ENCODE data around the gene GPR75.
"Not testable (repeated sequence)": the region's sequence is repeated elsewhere in the genome, so short reads cannot be mapped to it uniquely, and the experiment has no call there.

Gene GPR75

DNA sequence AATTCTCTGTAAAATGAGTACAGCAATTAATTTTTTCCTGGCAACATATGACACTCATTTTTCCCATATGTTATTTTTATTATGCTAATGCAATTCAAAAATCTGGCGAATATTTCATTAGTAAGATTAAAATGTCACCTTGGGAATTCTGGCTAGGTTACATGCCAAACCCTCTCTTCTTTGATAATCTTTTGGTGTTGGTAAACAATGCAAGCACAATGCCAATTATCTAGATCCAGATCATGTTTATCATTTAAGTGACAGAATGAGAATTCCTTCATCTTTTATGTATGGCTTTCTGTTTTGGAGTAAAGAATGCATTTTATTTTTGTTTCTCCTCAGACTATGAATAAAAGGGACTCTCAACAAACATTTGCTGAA lies 33.7 kb downstream of the GPR75 start:
- Histone ChIP-seq H3K36me3 (ENCODE audit: control insufficient read depth, insufficient read depth, low read length) (no peaks in the 10 kb centered on the region), H3K79me1 (ENCODE audit: low read length) (no peaks in the 10 kb centered on the region), H2BK5ac (ENCODE audit: low read length) (no peak overlapping the region), H3K27me3 (ENCODE audit: insufficient read depth, low read length, poor library complexity) (no peaks in the 10 kb centered on the region), H3K4me3 (ENCODE audit: low read length) (no peak overlapping the region), H3K79me2 (ENCODE audit: control insufficient read depth, insufficient read depth, low read length) (no peaks in the 10 kb centered on the region), H3K18ac (ENCODE audit: low read length) (no peak overlapping the region), H3K9ac (ENCODE audit: low read length) (no peak overlapping the region), H3K23ac (ENCODE audit: low read length) (no peak overlapping the region), H3K56ac (ENCODE audit: low read length) (no peak overlapping the region), H3K4ac (ENCODE audit: low read depth, low read length) (no peak overlapping the region), H2AK5ac (ENCODE audit: low read length) (no peak overlapping the region), H2BK15ac (replicated peaks; ENCODE audit: low read depth) (no peak overlapping the region), H4K8ac (ENCODE audit: low read depth, low read length) (no peak overlapping the region), H4K5ac (ENCODE audit: low read length) (no peak overlapping the region), H3K27ac (ENCODE audit: low read depth, low read length) (no peak overlapping the region), H3K4me2 (ENCODE audit: low read length) (no peak overlapping the region), H2BK120ac (ENCODE audit: low read depth, low read length) (no peak overlapping the region), H3K4me1 (ENCODE audit: control insufficient read depth, low read depth, low read length) (no peaks in the 10 kb centered on the region)
- WGBS (ENCODE audit: extremely low coverage, insufficient coverage, low lambda C conversion rate), result no CpG with 5 or more reads among the region's 1 CpG
- no peak for DNase-seq

DNA sequence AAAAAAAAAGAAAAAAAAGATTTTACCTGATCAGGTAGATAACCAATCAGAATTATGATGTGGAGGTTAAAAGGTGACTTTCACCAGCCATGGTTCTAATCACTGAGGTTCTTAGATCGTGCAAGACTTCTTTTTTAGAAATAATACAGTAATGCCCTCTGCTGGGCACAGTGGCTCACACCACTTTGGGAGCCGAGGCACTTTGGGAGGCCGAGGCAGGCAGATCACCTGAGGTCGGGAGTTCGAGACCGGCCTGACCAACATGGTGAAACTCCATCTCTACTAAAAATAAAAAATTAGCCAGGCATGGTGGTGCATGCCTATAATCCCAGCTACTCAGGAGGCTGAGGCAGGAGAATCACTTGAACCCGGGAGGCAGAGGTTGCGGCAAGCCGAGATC lies 36.1 kb downstream of the GPR75 start:
- H3K18ac ChIP-seq (ENCODE audit: low read length); H2BK120ac ChIP-seq (ENCODE audit: low read depth, low read length); H3K23ac ChIP-seq (ENCODE audit: low read length); H3K4me1 ChIP-seq (ENCODE audit: control insufficient read depth, low read depth, low read length); H3K79me1 ChIP-seq (ENCODE audit: low read length); H3K27ac ChIP-seq (ENCODE audit: low read depth, low read length); H3K56ac ChIP-seq (ENCODE audit: low read length); H2BK15ac ChIP-seq (replicated peaks; ENCODE audit: low read depth); H3K9ac ChIP-seq (ENCODE audit: low read length); H4K8ac ChIP-seq (ENCODE audit: low read depth, low read length); H2BK5ac ChIP-seq (ENCODE audit: low read length); H3K79me2 ChIP-seq (ENCODE audit: control insufficient read depth, insufficient read depth, low read length); H3K27me3 ChIP-seq (ENCODE audit: insufficient read depth, low read length, poor library complexity); H3K4me3 ChIP-seq (ENCODE audit: low read length); H3K36me3 ChIP-seq (ENCODE audit: control insufficient read depth, insufficient read depth, low read length); H3K4me2 ChIP-seq (ENCODE audit: low read length); H3K4ac ChIP-seq (ENCODE audit: low read depth, low read length); H2AK5ac ChIP-seq (ENCODE audit: low read length); H4K5ac ChIP-seq (ENCODE audit: low read length): not testable (repeated sequence)
- WGBS (ENCODE audit: extremely low coverage, insufficient coverage, low lambda C conversion rate), result no CpG with 5 or more reads among the region's 9 CpGs
- peak; percentile 41 for DNase-seq

DNA sequence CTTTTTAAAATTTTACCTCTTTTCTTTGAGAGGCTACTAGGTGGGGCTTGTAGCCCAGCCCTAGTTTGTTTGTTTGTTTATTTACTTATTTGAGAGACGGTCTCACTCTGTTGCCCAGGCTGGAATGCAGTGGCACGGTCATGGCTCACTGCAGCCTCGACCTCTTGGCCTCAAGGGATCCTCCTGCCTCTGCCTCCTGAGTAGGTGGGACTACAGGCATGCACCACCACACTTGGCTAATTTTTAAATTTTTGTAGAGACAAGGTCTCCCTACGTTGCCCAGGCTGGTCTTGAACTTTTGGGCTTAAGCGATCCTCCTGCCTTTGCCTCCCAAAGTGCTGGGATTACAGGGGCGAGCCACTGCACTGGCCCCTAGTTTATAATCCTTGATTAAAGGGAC lies 38.0 kb downstream of the GPR75 start:
- no peak overlapping the region for H2AK5ac ChIP-seq (ENCODE audit: low read length)
- no peak overlapping the region for H2BK5ac ChIP-seq (ENCODE audit: low read length)
- WGBS (ENCODE audit: extremely low coverage, insufficient coverage, low lambda C conversion rate), result no CpG with 5 or more reads among the region's 6 CpGs
- no peak overlapping the region for H2BK120ac ChIP-seq (ENCODE audit: low read depth, low read length)
- H3K79me2 ChIP-seq (ENCODE audit: control insufficient read depth, insufficient read depth, low read length), result no peaks in the 10 kb centered on the region
- H3K4me1 ChIP-seq (ENCODE audit: control insufficient read depth, low read depth, low read length), result no peaks in the 10 kb centered on the region
- H3K4ac ChIP-seq (ENCODE audit: low read depth, low read length), result no peak overlapping the region
- H3K56ac ChIP-seq (ENCODE audit: low read length), result no peak overlapping the region
- H3K27ac ChIP-seq (ENCODE audit: low read depth, low read length), result no peak overlapping the region
- H3K18ac ChIP-seq (ENCODE audit: low read length), result no peak overlapping the region
- H3K27me3 ChIP-seq (ENCODE audit: insufficient read depth, low read length, poor library complexity), result no peaks in the 10 kb centered on the region
- H4K8ac ChIP-seq (ENCODE audit: low read depth, low read length), result no peak overlapping the region
- no peak overlapping the region for H4K5ac ChIP-seq (ENCODE audit: low read length)
- H3K9ac ChIP-seq (ENCODE audit: low read length), result no peak overlapping the region
- no peak overlapping the region for H3K23ac ChIP-seq (ENCODE audit: low read length)
- no peak overlapping the region for H3K4me3 ChIP-seq (ENCODE audit: low read length)
- H2BK15ac ChIP-seq (replicated peaks; ENCODE audit: low read depth), result no peak overlapping the region
- no peak overlapping the region for H3K4me2 ChIP-seq (ENCODE audit: low read length)
- no peak for DNase-seq
- H3K36me3 ChIP-seq (ENCODE audit: control insufficient read depth, insufficient read depth, low read length), result no peaks in the 10 kb centered on the region
- no peaks in the 10 kb centered on the region for H3K79me1 ChIP-seq (ENCODE audit: low read length)

DNA sequence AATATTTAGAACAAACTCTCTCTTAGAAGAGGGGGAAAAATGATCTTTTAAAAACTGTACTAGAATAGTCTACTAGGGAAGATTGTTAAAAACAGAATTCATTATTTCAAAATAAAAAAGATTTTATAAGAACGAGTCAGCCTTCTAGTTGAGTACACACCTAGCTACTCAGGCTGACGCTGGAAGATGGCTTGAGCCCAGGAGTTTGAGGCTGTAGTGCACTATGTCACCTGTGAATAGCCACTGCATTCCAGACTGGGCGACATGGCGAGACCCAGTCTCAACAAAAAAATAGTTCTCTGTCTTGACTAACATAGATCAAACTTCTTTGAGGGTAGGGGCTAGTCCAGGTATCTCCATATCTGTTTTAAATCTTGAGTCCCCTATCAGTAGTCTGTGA lies 39.1 kb downstream of the GPR75 start:
- no CpG with 5 or more reads among the region's 4 CpGs for WGBS (ENCODE audit: extremely low coverage, insufficient coverage, low lambda C conversion rate)
- H3K9ac ChIP-seq (ENCODE audit: low read length), result no peak overlapping the region
- no peak overlapping the region for H2BK120ac ChIP-seq (ENCODE audit: low read depth, low read length)
- no peak overlapping the region for H2BK15ac ChIP-seq (replicated peaks; ENCODE audit: low read depth)
- H3K18ac ChIP-seq (ENCODE audit: low read length), result no peak overlapping the region
- no peak overlapping the region for H3K23ac ChIP-seq (ENCODE audit: low read length)
- no peak overlapping the region for H3K4me2 ChIP-seq (ENCODE audit: low read length)
- no peak overlapping the region for H4K5ac ChIP-seq (ENCODE audit: low read length)
- no peak for DNase-seq
- H2AK5ac ChIP-seq (ENCODE audit: low read length), result no peak overlapping the region
- no peaks in the 10 kb centered on the region for H3K79me1 ChIP-seq (ENCODE audit: low read length)
- H3K36me3 ChIP-seq (ENCODE audit: control insufficient read depth, insufficient read depth, low read length), result no peaks in the 10 kb centered on the region
- no peaks in the 10 kb centered on the region for H3K79me2 ChIP-seq (ENCODE audit: control insufficient read depth, insufficient read depth, low read length)
- H3K4me3 ChIP-seq (ENCODE audit: low read length), result no peak overlapping the region
- H3K4ac ChIP-seq (ENCODE audit: low read depth, low read length), result no peak overlapping the region
- H3K27ac ChIP-seq (ENCODE audit: low read depth, low read length), result no peak overlapping the region
- H2BK5ac ChIP-seq (ENCODE audit: low read length), result no peak overlapping the region
- no peaks in the 10 kb centered on the region for H3K4me1 ChIP-seq (ENCODE audit: control insufficient read depth, low read depth, low read length)
- H4K8ac ChIP-seq (ENCODE audit: low read depth, low read length), result no peak overlapping the region
- H3K56ac ChIP-seq (ENCODE audit: low read length), result no peak overlapping the region
- H3K27me3 ChIP-seq (ENCODE audit: insufficient read depth, low read length, poor library complexity), result no peaks in the 10 kb centered on the region

DNA sequence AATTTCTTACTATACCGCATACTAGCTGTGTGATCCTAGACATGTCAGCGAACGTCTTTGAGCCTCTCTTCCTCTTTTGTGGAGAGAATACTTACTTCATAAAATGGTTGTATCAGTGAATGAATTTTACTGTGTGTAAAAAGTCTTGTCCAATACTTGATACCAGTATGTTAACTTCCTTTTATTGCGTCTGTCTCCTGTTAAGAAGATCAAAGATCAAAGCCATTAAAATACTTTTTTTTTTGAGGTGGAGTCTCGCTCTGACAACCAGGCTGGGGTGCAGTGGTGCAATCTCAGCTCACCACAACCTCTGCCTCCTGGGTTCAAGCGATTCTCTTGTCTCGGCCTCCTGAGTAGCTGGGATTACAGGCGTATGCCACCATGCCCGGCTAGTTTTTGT lies 39.7 kb downstream of the GPR75 start:
- H3K18ac ChIP-seq (ENCODE audit: low read length), result no peak overlapping the region
- no peak overlapping the region for H2BK5ac ChIP-seq (ENCODE audit: low read length)
- no peak overlapping the region for H2BK15ac ChIP-seq (replicated peaks; ENCODE audit: low read depth)
- H4K8ac ChIP-seq (ENCODE audit: low read depth, low read length), result no peak overlapping the region
- no peaks in the 10 kb centered on the region for H3K4me1 ChIP-seq (ENCODE audit: control insufficient read depth, low read depth, low read length)
- no peak overlapping the region for H4K5ac ChIP-seq (ENCODE audit: low read length)
- H3K4me3 ChIP-seq (ENCODE audit: low read length), result no peak overlapping the region
- no peaks in the 10 kb centered on the region for H3K27me3 ChIP-seq (ENCODE audit: insufficient read depth, low read length, poor library complexity)
- H3K9ac ChIP-seq (ENCODE audit: low read length), result no peak overlapping the region
- H3K79me1 ChIP-seq (ENCODE audit: low read length), result no peaks in the 10 kb centered on the region
- H3K23ac ChIP-seq (ENCODE audit: low read length), result no peak overlapping the region
- H3K27ac ChIP-seq (ENCODE audit: low read depth, low read length), result no peak overlapping the region
- H2BK120ac ChIP-seq (ENCODE audit: low read depth, low read length), result no peak overlapping the region
- no peak overlapping the region for H3K4ac ChIP-seq (ENCODE audit: low read depth, low read length)
- no peak overlapping the region for H2AK5ac ChIP-seq (ENCODE audit: low read length)
- no peaks in the 10 kb centered on the region for H3K36me3 ChIP-seq (ENCODE audit: control insufficient read depth, insufficient read depth, low read length)
- WGBS (ENCODE audit: extremely low coverage, insufficient coverage, low lambda C conversion rate), result no CpG with 5 or more reads among the region's 9 CpGs
- H3K56ac ChIP-seq (ENCODE audit: low read length), result no peak overlapping the region
- H3K79me2 ChIP-seq (ENCODE audit: control insufficient read depth, insufficient read depth, low read length), result no peaks in the 10 kb centered on the region
- no peak for DNase-seq
- H3K4me2 ChIP-seq (ENCODE audit: low read length), result no peak overlapping the region

DNA sequence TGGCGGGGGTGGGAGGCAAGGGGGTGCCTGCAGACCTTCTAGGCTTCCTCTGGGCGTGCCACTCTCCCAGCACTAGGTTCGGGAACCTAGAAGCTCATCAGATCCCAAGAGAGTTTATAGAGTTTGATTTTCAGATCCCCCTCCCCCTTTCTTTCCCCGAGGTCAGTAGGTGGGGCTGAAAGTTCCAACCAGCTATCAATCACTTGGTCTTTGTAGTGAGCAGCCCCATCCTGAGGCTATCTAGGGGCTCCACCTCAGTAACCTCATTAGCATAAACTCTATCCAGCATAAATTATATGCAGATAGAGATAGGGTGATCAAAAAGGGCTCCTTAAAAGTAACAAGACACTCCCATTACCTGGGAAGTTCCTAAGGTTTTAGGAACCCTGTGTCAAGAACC lies 40.1 kb downstream of the GPR75 start:
- Histone ChIP-seq H2AK5ac (ENCODE audit: low read length) (no peak overlapping the region), H3K23ac (ENCODE audit: low read length) (no peak overlapping the region), H4K8ac (ENCODE audit: low read depth, low read length) (no peak overlapping the region), H2BK120ac (ENCODE audit: low read depth, low read length) (no peak overlapping the region), H3K79me2 (ENCODE audit: control insufficient read depth, insufficient read depth, low read length) (no peaks in the 10 kb centered on the region), H3K4ac (ENCODE audit: low read depth, low read length) (no peak overlapping the region), H2BK5ac (ENCODE audit: low read length) (no peak overlapping the region), H4K5ac (ENCODE audit: low read length) (no peak overlapping the region), H3K18ac (ENCODE audit: low read length) (no peak overlapping the region), H3K27me3 (ENCODE audit: insufficient read depth, low read length, poor library complexity) (no peaks in the 10 kb centered on the region), H2BK15ac (replicated peaks; ENCODE audit: low read depth) (no peak overlapping the region), H3K4me1 (ENCODE audit: control insufficient read depth, low read depth, low read length) (no peaks in the 10 kb centered on the region), H3K4me2 (ENCODE audit: low read length) (no peak overlapping the region), H3K36me3 (ENCODE audit: control insufficient read depth, insufficient read depth, low read length) (no peaks in the 10 kb centered on the region), H3K79me1 (ENCODE audit: low read length) (no peaks in the 10 kb centered on the region), H3K56ac (ENCODE audit: low read length) (no peak overlapping the region), H3K4me3 (ENCODE audit: low read length) (no peak overlapping the region), H3K9ac (ENCODE audit: low read length) (no peak overlapping the region), H3K27ac (ENCODE audit: low read depth, low read length) (no peak overlapping the region)
- WGBS (ENCODE audit: extremely low coverage, insufficient coverage, low lambda C conversion rate), result no CpG with 5 or more reads among the region's 4 CpGs
- DNase-seq, result no peak

All from mesendoderm (in vitro differentiated cells).